ENCODE measurements around the gene LFNG. TPM values are rescaled to one million over a fixed set of nuclear protein-coding genes. Genes with fewer than 3 reads are reported as not detected.

The LFNG gene, protein sequence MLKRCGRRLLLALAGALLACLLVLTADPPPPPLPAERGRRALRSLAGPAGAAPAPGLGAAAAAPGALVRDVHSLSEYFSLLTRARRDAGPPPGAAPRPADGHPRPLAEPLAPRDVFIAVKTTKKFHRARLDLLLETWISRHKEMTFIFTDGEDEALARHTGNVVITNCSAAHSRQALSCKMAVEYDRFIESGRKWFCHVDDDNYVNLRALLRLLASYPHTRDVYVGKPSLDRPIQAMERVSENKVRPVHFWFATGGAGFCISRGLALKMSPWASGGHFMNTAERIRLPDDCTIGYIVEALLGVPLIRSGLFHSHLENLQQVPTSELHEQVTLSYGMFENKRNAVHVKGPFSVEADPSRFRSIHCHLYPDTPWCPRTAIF
- total RNA-seq (2022; extraction: Qiagen RNA extraction), result 10.4 to 18.7 TPM (median 18.2 TPM) in 5 replicates

GRCh38 chr7:2519119-2519930, at the start of gene LFNG:
Gene LFNG, plus strand, starts transcription at chr7:2519774. Its CDS starts 88 bp downstream, at chr7:2519862.

GRCh38 chr7:2476298-2476697, 43.3 kb upstream of the LFNG start, which contains the start of gene GRIFIN:
Gene GRIFIN, minus strand, starts transcription at chr7:2476398. Its CDS starts 15 bp downstream, at chr7:2476383.

DNA sequence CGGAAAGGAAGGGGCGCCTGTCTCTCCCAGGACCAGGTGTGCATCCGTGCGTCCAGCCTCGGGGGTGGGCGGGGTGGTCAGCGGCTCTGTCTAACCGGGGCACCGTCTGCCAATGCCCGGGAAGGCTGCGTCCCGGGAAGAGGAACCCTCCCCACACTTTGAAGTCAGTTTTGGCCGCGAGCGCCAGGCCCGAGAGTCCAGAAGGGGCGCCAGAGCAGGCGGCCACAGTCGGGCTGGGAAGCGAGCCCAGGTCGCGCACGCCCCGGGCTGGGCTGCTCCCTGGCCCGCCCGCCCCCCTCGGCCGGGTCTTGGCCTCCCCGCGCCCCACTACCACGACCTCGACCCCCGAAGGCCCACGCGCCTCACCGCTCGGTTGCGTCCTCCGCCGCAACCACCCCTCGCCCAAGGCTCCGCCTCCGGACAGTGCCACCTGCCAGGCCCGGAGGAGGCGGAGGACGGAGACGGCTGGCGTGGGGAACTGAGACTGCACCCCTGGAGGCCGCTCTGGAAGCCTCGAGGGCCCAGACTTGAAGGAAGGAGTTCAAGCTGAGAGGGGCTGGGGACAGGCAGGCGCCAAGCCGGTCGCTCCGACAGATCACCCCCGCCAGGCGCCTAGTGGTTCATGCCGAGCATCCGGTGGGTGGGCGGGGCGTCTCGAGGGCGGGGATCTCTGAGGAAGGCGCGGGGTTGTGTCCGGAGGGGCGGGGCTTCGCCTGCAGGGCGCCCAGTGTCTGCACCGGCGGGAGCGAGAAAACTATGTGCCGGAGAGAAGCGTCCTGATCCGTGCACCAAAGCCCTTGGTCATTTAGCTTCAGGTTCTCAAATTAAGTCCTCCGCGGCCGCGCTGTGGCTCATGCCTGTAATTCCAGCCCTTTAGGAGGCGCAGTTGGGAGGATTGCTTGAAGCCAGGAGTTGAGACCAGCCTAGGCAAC, 35.8 kb downstream of the LFNG start, which contains the start of gene BRAT1:
TSS of gene BRAT1 (minus strand) at position 404 of the 932 bp plus-strand sequence. CDS start 1,093 bp downstream, outside the sequence.

GRCh38 chr7:2558629-2559282, 39.2 kb downstream of the LFNG start, which contains the start of gene IQCE:
Gene IQCE, plus strand, starts transcription at chr7:2558979. Its CDS starts 203 bp downstream, at chr7:2559182.

Other genes starting within 250 kb of the LFNG start
- 79.3 to 128 TPM (median 117 TPM) in 5 replicates for gene SNX8, start 205.3 kb upstream of the LFNG start, total RNA-seq (2022; extraction: Qiagen RNA extraction)
- gene EIF3B, start 164.9 kb upstream of the LFNG start, total RNA-seq (2022; extraction: Qiagen RNA extraction), result 216 to 266 TPM (median 224 TPM) in 5 replicates
- 7.5 to 15.6 TPM (median 12.3 TPM) in 5 replicates for gene CHST12, start 116.2 kb upstream of the LFNG start, total RNA-seq (2022; extraction: Qiagen RNA extraction)
- gene GRIFIN, start 43.4 kb upstream of the LFNG start, total RNA-seq (2022; extraction: Qiagen RNA extraction), result not detected in 5 replicates
- 22.2 to 36.6 TPM (median 33.7 TPM) in 5 replicates for gene BRAT1, start 35.8 kb downstream of the LFNG start, total RNA-seq (2022; extraction: Qiagen RNA extraction)
- 9.0 to 12.4 TPM (median 10.5 TPM) in 5 replicates for gene IQCE, start 39.2 kb downstream of the LFNG start, total RNA-seq (2022; extraction: Qiagen RNA extraction)
- gene TTYH3, start 112.2 kb downstream of the LFNG start, total RNA-seq (2022; extraction: Qiagen RNA extraction), result 38.6 to 54.1 TPM (median 48.7 TPM) in 5 replicates
- gene AMZ1, start 168.4 kb downstream of the LFNG start, total RNA-seq (2022; extraction: Qiagen RNA extraction), result 0.05 to 0.08 TPM (median 0.06 TPM) in 5 replicates